ENCODE measurements around the gene ADAMTSL5. TPM values are rescaled to one million over a fixed set of nuclear protein-coding genes. Genes with fewer than 3 reads are reported as not detected.
A peak's percentile ranks its signal among the peaks of the same experiment; 100 is the strongest.

Gene ADAMTSL5
- total RNA-seq, 4 donors from 2014 or later = 5.0 to 31.5 (median 25.2) TPM

GRCh38 chr19:1489463-1490310 lies 23.1 kb downstream of the ADAMTSL5 start:
- no peak for TF ChIP-seq CTCF (IDR thresholded peaks at IDR 0.05)
- no peak for TF ChIP-seq POLR2A (IDR thresholded peaks at IDR 0.05)
- H3K4me1 ChIP-seq = peaks cover 0 to 32% (median 9%) of the 10 kb centered on the region in 4 donors
- H3K9me3 ChIP-seq = no peaks in the 10 kb centered on the region
- DNase-seq = no peak
- peak overlapping the region; percentile 46 to 64 (median 54) for H3K4me3 ChIP-seq
- no peaks in the 10 kb centered on the region for H3K27me3 ChIP-seq
- peak overlapping the region; percentile 65 to 85 (median 70) for H3K27ac ChIP-seq
- no peaks in the 10 kb centered on the region for H3K36me3 ChIP-seq

GRCh38 chr19:1488282-1488601 lies 24.6 kb downstream of the ADAMTSL5 start:
- Histone ChIP-seq H3K4me1 (peaks cover 0 to 21% (median 9%) of the 10 kb centered on the region in 4 donors), H3K36me3 (no peaks in the 10 kb centered on the region), H3K27ac (no peak overlapping the region), H3K27me3 (no peaks in the 10 kb centered on the region), H3K4me3 (no peak overlapping the region), H3K9me3 (no peaks in the 10 kb centered on the region)
- TF ChIP-seq POLR2A (IDR thresholded peaks at IDR 0.05) (no peak), CTCF (IDR thresholded peaks at IDR 0.05) (no peak)
- DNase-seq = no peak

- no peaks in the 10 kb centered on the region for H3K27me3 ChIP-seq
- peaks cover 0 to 19% (median 8%) of the 10 kb centered on the region in 4 donors for H3K4me1 ChIP-seq
- H3K9me3 ChIP-seq = no peaks in the 10 kb centered on the region
- no peak for DNase-seq
- no peaks in the 10 kb centered on the region for H3K36me3 ChIP-seq
- H3K27ac ChIP-seq = no peak overlapping the region
- H3K4me3 ChIP-seq = no peak overlapping the region
- TF ChIP-seq CTCF (IDR thresholded peaks at IDR 0.05) = no peak
- TF ChIP-seq POLR2A (IDR thresholded peaks at IDR 0.05) = no peak
Observed at GRCh38 chr19:1487576-1488281, 25.1 kb downstream of the ADAMTSL5 start.

- H3K4me3 ChIP-seq = no peak overlapping the region
- H3K27me3 ChIP-seq = no peaks in the 10 kb centered on the region
- no peak overlapping the region for H3K27ac ChIP-seq
- H3K4me1 ChIP-seq = peaks cover 0 to 19% (median 7%) of the 10 kb centered on the region in 4 donors
- DNase-seq = no peak
- TF ChIP-seq CTCF (IDR thresholded peaks at IDR 0.05) = no peak
- no peak for TF ChIP-seq POLR2A (IDR thresholded peaks at IDR 0.05)
- no peaks in the 10 kb centered on the region for H3K9me3 ChIP-seq
- no peaks in the 10 kb centered on the region for H3K36me3 ChIP-seq
Observed at GRCh38 chr19:1486720-1487575, 25.9 kb downstream of the ADAMTSL5 start.

- Histone ChIP-seq H3K27ac (no peak overlapping the region), H3K36me3 (no peaks in the 10 kb centered on the region), H3K4me3 (no peak overlapping the region), H3K4me1 (peaks cover 0 to 6% (median 3%) of the 10 kb centered on the region in 4 donors), H3K9me3 (no peaks in the 10 kb centered on the region), H3K27me3 (no peaks in the 10 kb centered on the region)
- TF ChIP-seq CTCF (IDR thresholded peaks at IDR 0.05) = no peak
- TF ChIP-seq POLR2A (IDR thresholded peaks at IDR 0.05) = no peak
- DNase-seq = no peak
Observed at GRCh38 chr19:1483979-1484428, 28.8 kb downstream of the ADAMTSL5 start.
